Astrocyte (in vitro differentiated cells and primary cell): ENCODE data around the gene SORBS2.

Experiments used
- EZH2 ChIP-seq: IDR thresholded peaks from 2 replicates; pipeline ENCODE4 v1.6.1; 2012; ENCODE audit warnings: mild to moderate bottlenecking, low read length, inconsistent platforms; ENCODE audit not compliant: insufficient read depth
- TF ChIP-seq, protein P1 (sequence below): IDR thresholded peaks from 2 replicates; pipeline ENCODE4 v1.5.1; 2011; ENCODE audit warnings: low read depth, mild to moderate bottlenecking, inconsistent platforms, low read length, moderate library complexity; ENCODE audit not compliant: insufficient read depth

DNA sequence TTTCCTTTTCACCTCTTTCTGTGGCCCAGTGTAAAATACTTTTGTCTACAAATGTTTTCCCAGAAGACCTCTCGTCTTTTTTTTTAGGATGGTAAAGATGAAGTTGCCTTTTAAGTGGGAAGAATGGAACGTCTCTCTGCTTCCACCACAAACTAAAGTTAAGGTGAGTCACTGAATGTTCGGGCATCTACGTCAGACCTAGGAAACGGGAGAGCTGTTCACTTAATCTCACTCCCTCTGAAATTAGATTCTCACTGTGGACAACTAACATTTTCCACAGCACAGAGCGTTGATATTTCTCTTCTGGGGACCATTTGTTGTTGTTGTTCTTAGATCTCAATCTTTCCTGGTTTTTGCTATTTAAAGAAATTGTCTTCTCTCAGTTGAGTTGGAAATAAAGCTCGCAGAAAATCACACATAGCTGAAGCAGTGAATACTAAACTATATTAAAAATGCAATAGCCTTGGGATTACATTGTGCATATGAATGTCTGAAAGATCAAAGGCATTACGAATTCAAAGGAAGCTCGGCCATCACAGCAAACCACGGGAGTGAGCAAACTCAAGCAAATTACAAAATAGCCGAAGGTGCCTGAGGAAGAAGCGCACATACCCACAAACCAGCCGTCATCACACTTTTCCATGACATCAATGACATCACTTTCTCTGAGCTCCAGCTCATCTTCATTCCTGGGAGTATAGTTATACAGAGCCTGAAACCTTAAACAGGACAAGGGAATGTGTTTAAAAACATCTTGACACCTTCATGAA lies 222.7 kb downstream of the SORBS2 start:
- TF ChIP-seq, protein P1, sequence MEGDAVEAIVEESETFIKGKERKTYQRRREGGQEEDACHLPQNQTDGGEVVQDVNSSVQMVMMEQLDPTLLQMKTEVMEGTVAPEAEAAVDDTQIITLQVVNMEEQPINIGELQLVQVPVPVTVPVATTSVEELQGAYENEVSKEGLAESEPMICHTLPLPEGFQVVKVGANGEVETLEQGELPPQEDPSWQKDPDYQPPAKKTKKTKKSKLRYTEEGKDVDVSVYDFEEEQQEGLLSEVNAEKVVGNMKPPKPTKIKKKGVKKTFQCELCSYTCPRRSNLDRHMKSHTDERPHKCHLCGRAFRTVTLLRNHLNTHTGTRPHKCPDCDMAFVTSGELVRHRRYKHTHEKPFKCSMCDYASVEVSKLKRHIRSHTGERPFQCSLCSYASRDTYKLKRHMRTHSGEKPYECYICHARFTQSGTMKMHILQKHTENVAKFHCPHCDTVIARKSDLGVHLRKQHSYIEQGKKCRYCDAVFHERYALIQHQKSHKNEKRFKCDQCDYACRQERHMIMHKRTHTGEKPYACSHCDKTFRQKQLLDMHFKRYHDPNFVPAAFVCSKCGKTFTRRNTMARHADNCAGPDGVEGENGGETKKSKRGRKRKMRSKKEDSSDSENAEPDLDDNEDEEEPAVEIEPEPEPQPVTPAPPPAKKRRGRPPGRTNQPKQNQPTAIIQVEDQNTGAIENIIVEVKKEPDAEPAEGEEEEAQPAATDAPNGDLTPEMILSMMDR, result no peak
- no peak for TF ChIP-seq EZH2
